ENCODE results near the gene EIF2A. TPM values are rescaled to one million over a fixed set of nuclear protein-coding genes. Genes with fewer than 3 reads are reported as not detected.
"Not testable (repeated sequence)": the region's sequence is repeated elsewhere in the genome, so short reads cannot be mapped to it uniquely, and the experiment has no call there.

Gene EIF2A
- total RNA-seq, 4 donors from 2014 or later = 132 to 223 (median 187) TPM

- TF ChIP-seq POLR2A (IDR thresholded peaks at IDR 0.05) (no peak), CTCF (IDR thresholded peaks at IDR 0.05) (no peak)
- 91 to 95% methylated on average over 2 of the region's 2 CpGs for WGBS, 2 donors
- H3K4me3 ChIP-seq (ENCODE audit: low read depth, poor library complexity, severe bottlenecking) = no peak overlapping the region
- intact Hi-C loops (cut with DNase I; ENCODE audit: low total_unique reads) = no loop called here
- no peak for DNase-seq (ENCODE audit: low spot score in 2 of 2)
These were observed 66.4 kb downstream of the EIF2A start for GRCh38 chr3:150613034-150613433.

DNA sequence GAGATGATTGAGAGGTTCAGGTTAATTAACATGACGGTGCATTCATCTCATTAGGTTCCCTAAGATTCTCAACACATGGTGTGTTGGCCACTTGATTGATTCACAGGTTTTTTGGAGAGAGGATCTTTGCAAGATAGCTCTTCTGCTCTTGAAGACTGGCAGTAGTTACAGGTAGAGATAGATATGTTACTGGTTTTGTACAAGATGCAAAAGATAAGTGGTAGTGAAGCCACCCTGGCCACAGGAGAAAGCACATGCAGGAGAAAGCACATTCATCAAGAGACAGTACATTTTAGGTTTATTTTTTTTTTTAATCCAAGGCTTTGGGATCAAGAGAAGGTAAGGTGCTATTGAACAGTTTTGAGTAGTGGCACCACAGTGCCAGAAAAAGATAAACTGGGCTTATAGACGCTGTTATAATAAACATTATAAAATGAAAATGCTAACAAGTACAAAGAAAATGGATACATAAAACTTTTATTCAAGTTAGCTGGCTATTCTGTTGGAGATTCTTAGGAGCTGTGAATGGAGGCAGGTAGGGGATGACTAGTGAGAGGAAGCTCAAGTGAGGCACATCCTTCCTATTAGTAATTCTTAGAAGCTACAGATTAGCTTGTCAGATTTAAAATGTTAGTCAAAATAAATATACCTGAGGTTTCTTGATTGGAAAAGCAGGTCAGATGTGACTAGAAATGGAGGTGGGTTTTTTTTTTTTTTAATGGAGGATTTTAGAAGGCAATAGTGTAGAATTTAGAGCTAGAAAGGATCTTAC lies 67.3 kb downstream of the EIF2A start:
- WGBS, 2 donors = 91 to 92% methylated on average over 2 of the region's 2 CpGs
- TF ChIP-seq CTCF (IDR thresholded peaks at IDR 0.05) (no peak), POLR2A (IDR thresholded peaks at IDR 0.05) (no peak)
- H3K4me3 ChIP-seq (ENCODE audit: low read depth, poor library complexity, severe bottlenecking) = no peak overlapping the region
- no peak for DNase-seq (ENCODE audit: low spot score in 2 of 2)
- intact Hi-C loops (cut with DNase I; ENCODE audit: low total_unique reads) = no loop called here

DNA sequence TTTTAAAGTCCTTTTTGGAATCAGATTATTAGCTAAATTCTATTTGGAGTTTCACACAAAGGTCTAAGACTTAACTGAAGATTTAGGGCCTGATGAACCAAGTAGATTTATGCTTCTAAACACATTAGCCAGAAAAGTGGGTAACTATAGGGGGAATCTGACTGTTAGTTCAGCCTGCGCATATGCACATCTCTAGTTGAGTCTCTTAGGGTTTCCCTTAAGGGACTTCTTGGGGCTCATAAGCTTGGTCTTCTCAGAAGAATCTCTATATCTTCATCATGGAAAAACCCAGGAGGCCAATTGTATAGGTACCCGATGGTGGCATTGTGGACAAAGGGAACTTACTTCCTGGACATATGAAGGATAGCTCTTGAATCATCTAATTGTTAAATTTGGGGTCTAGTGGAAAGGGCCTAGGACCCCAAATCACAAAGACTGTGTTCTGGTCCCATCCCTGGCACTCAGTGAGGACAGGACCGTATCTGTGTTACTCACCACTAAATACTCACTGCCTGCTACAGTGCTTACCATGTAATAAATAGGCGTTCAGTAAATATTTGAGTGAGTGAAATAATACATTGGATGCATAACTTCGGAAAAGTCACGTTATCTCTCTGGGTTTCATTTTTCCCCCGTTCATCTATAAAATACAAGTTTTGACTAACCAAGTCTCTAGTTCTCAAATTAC lies 73.6 kb downstream of the EIF2A start:
- no peak for DNase-seq (ENCODE audit: low spot score in 2 of 2)
- 92% methylated on average over 7 of the region's 7 CpGs for WGBS, 2 donors
- intact Hi-C loops (cut with DNase I; ENCODE audit: low total_unique reads) = no loop called here
- no peak overlapping the region for H3K4me3 ChIP-seq (ENCODE audit: low read depth, poor library complexity, severe bottlenecking)
- no peak for TF ChIP-seq POLR2A (IDR thresholded peaks at IDR 0.05)
- no peak for TF ChIP-seq CTCF (IDR thresholded peaks at IDR 0.05)

- DNase-seq (ENCODE audit: low spot score in 2 of 2); H3K4me3 ChIP-seq (ENCODE audit: low read depth, poor library complexity, severe bottlenecking); intact Hi-C loops (cut with DNase I; ENCODE audit: low total_unique reads): not testable (repeated sequence)
These were observed 76.4 kb downstream of the EIF2A start for GRCh38 chr3:150622955-150623354.

GRCh38 chr3:150623945-150624344 lies 77.4 kb downstream of the EIF2A start:
- 95 to 100% methylated on average over 1 of the region's 1 CpG for WGBS, 2 donors
- no peak for DNase-seq (ENCODE audit: low spot score in 2 of 2)
- TF ChIP-seq CTCF (IDR thresholded peaks at IDR 0.05) (no peak), POLR2A (IDR thresholded peaks at IDR 0.05) (no peak)
- H3K4me3 ChIP-seq (ENCODE audit: low read depth, poor library complexity, severe bottlenecking) = no peak overlapping the region
- intact Hi-C loops (cut with DNase I; ENCODE audit: low total_unique reads) = no loop called here

DNA sequence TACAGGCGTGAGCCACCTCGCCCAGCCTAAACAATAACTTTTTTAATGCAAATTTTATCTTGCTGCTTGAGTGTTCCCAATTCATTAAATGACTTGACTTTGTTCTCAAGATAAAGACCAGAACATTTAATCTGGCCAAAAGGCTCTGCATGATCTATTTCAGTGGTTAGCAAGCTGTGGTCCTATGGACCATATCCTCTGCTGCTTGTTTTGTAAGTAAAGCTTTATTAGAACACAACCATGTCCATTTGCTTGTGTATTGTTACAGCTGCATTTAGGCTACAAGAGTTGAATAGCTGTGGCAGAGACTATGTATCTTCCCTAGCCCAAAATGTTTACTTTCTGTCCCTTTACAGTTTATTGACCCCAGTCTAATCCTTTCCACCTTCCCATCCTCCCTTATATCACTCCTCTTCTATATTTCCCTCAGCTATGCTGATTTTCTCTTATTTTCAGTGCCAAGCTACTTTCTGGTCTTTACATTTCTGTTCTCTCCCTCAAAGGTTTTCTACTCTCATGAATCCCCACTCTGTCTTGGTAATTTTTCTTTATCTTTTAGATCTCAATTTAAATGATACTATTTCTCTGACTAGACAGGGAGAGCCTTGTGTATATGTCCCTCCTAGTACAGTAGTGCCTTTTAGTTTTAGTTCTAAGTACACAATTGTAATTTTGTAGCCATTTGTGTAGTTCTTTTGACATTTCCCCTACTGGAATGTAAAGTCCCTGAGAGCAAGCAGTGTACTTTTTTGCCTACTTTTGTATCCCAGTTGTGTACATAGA lies 79.8 kb downstream of the EIF2A start:
- intact Hi-C loops (cut with DNase I; ENCODE audit: low total_unique reads) = no loop called here
- 93% methylated on average over 2 of the region's 2 CpGs for WGBS, 2 donors
- TF ChIP-seq CTCF (IDR thresholded peaks at IDR 0.05) (no peak), POLR2A (IDR thresholded peaks at IDR 0.05) (no peak)
- DNase-seq (ENCODE audit: low spot score in 2 of 2) = no peak
- H3K4me3 ChIP-seq (ENCODE audit: low read depth, poor library complexity, severe bottlenecking) = no peak overlapping the region
